ENCODE results near the gene TMSB10.

DNA sequence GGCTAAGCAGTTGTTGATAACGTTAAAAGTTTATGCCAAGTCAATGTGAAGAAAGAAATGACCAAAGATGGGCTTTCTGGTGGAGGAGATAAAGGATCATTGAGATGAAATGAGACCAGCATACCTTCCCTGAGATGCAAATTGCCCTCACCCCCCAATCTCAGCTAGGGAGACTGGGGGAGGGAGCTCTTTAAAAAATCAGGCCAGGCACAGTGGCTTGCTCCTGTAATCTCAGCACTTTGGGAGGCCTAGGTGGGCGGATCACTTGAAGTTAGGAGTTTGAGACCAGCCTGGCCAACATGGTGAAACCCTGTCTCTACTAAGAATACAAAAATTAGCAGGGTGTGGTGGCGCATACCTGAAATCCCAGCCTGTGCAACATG lies 34.6 kb downstream of the TMSB10 start:
- TF ChIP-seq, protein P1, sequence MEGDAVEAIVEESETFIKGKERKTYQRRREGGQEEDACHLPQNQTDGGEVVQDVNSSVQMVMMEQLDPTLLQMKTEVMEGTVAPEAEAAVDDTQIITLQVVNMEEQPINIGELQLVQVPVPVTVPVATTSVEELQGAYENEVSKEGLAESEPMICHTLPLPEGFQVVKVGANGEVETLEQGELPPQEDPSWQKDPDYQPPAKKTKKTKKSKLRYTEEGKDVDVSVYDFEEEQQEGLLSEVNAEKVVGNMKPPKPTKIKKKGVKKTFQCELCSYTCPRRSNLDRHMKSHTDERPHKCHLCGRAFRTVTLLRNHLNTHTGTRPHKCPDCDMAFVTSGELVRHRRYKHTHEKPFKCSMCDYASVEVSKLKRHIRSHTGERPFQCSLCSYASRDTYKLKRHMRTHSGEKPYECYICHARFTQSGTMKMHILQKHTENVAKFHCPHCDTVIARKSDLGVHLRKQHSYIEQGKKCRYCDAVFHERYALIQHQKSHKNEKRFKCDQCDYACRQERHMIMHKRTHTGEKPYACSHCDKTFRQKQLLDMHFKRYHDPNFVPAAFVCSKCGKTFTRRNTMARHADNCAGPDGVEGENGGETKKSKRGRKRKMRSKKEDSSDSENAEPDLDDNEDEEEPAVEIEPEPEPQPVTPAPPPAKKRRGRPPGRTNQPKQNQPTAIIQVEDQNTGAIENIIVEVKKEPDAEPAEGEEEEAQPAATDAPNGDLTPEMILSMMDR (tag by site-specific recombination; IDR thresholded peaks at IDR 0.05): no peak
- TF ChIP-seq REPIN1 (tag by site-specific recombination; IDR thresholded peaks at IDR 0.05; ENCODE audit: low read depth) (no peak), MZF1 (tag by site-specific recombination; IDR thresholded peaks at IDR 0.05; ENCODE audit: borderline replicate concordance) (no peak), ZNF510 (tag by site-specific recombination; IDR thresholded peaks at IDR 0.05; ENCODE audit: insufficient replicate concordance) (no peak), ZNF707 (tag by site-specific recombination; IDR thresholded peaks at IDR 0.05) (no peak)

All from HEK293 (cell line).